ENCODE data around the gene ZBTB32. TPM values are rescaled to one million over a fixed set of nuclear protein-coding genes. Genes with fewer than 3 reads are reported as not detected.

Gene ZBTB32
- total and polyA plus RNA-seq, 2 of the 8 experiments (the other 6 are each of a cell fraction or from before 2014, with no cell fraction given), result 0.11 to 0.50 TPM

DNA sequence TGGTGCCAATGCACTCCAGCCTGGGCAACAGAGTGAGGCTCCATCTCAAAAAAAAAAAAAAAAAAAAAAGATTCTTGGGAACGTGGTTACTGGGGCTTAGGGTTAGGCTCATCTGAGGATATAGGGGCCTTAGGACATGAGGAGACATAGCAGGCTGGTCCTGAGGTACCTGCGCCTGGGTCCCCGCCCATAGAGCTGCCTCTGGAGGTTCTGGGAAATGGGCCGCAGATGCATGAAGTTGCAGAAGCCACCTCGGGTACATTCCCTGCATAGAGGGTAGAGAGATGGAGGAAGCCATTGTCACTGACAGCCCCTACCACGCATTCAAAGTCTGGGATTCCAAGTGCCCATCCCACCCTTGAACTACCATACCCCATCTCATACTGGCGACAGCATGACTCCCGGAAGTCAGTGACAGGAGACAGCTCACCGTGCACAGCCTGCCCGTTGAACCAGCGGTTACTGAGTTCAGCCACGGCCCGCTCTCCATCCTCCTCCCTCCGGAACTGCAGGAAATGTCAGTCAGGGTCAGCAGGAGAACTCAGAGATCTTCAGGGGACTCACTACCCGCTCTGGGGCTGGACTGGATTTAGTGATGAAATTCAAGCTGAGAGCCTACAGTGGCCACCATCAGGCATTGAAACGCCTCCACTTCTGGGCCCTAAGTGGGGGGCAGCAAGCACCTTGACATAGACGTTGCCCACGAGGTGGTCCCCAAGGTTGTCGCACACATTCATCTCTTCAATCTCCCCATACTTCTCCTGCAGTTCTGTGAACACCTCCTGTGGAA lies 39.5 kb downstream of the ZBTB32 start (continued):
- TF ChIP-seq EP300 (IDR thresholded peaks at IDR 0.05; ENCODE audit: borderline replicate concordance in 1 of 2, low read depth in 2 of 2, low read length in 2 of 2) (no peak), RAD21 (IDR thresholded peaks at IDR 0.05 in 1 of 2, conservative IDR thresholded peaks at IDR 0.05 in 1 of 2; ENCODE audit: low read depth in 2 of 2, low read length in 2 of 2) (no peak), CHD2 (IDR thresholded peaks at IDR 0.05; ENCODE audit: low read length) (no peak), GTF2F1 (IDR thresholded peaks at IDR 0.05; ENCODE audit: borderline replicate concordance, low read depth, low read length) (no peak), BACH1 (IDR thresholded peaks at IDR 0.05; ENCODE audit: low read length) (no peak)
- TF ChIP-seq, protein P1, sequence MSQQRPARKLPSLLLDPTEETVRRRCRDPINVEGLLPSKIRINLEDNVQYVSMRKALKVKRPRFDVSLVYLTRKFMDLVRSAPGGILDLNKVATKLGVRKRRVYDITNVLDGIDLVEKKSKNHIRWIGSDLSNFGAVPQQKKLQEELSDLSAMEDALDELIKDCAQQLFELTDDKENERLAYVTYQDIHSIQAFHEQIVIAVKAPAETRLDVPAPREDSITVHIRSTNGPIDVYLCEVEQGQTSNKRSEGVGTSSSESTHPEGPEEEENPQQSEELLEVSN (IDR thresholded peaks at IDR 0.05), result no peak
- TF ChIP-seq, protein P2, sequence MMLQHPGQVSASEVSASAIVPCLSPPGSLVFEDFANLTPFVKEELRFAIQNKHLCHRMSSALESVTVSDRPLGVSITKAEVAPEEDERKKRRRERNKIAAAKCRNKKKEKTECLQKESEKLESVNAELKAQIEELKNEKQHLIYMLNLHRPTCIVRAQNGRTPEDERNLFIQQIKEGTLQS (IDR thresholded peaks at IDR 0.05; ENCODE audit: insufficient read depth, low read depth, low read length), result no peak
- TF ChIP-seq, protein P3, sequence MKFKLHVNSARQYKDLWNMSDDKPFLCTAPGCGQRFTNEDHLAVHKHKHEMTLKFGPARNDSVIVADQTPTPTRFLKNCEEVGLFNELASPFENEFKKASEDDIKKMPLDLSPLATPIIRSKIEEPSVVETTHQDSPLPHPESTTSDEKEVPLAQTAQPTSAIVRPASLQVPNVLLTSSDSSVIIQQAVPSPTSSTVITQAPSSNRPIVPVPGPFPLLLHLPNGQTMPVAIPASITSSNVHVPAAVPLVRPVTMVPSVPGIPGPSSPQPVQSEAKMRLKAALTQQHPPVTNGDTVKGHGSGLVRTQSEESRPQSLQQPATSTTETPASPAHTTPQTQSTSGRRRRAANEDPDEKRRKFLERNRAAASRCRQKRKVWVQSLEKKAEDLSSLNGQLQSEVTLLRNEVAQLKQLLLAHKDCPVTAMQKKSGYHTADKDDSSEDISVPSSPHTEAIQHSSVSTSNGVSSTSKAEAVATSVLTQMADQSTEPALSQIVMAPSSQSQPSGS (IDR thresholded peaks at IDR 0.05; ENCODE audit: low read length), result no peak
